Spleen (tissue), 11 donors: Measurements from ENCODE around the gene ZCCHC10. TPM values are rescaled to one million over a fixed set of nuclear protein-coding genes. Genes with fewer than 3 reads are reported as not detected.
"Not testable (repeated sequence)": the region's sequence is repeated elsewhere in the genome, so short reads cannot be mapped to it uniquely, and the experiment has no call there.

Experiments used
- DNase-seq: peaks from one replicate; pipeline ENCODE4 v3.0.0-alpha.2; 2020
- H3K27ac ChIP-seq, 8 donors: fragments of 200-600 bp; sonication (generic) in 7 of 8; 1 replicate in 4 of 8; 2 replicates in 4 of 8; pipeline versions ENCODE4 v1.5.0 to v1.8.0; 2016 to 2021; ENCODE audit warnings: inconsistent platforms in 4 of 8, mild to moderate bottlenecking in 4 of 8, moderate library complexity in 1 of 8
- H3K27me3 ChIP-seq, 7 donors: fragments of 200-600 bp; sonication (generic) in 6 of 7; replicated peaks in 1 of 7; 1 replicate in 4 of 7; 2 replicates in 3 of 7; pipeline versions ENCODE4 v1.5.0 to v1.8.0; 2016 to 2021; ENCODE audit warnings: inconsistent platforms in 3 of 7, mild to moderate bottlenecking in 1 of 7
- H3K36me3 ChIP-seq, 6 donors: fragments of 200-600 bp; sonication (generic) in 5 of 6; 1 replicate in 4 of 6; 2 replicates in 2 of 6; pipeline versions ENCODE4 v1.5.0 to v1.8.0; 2016 to 2021; ENCODE audit warnings: inconsistent platforms in 2 of 6
- H3K4me1 ChIP-seq, 6 donors: fragments of 200-600 bp; sonication (generic) in 5 of 6; 1 replicate in 3 of 6; 2 replicates in 3 of 6; pipeline versions ENCODE4 v1.5.0 to v1.8.0; 2016 to 2021; ENCODE audit warnings: inconsistent platforms in 3 of 6
- H3K4me3 ChIP-seq, 8 donors: fragments of 200-600 bp; sonication (generic) in 7 of 8; 1 replicate in 4 of 8; 2 replicates in 4 of 8; pipeline versions ENCODE4 v1.5.0 to v1.8.0; 2016 to 2021; ENCODE audit warnings: inconsistent platforms in 4 of 8, mild to moderate bottlenecking in 4 of 8, moderate library complexity in 2 of 8
- H3K9me3 ChIP-seq, 8 donors: fragments of 200-600 bp; sonication (generic) in 7 of 8; 1 replicate in 4 of 8; 2 replicates in 4 of 8; pipeline versions ENCODE4 v1.5.0 to v1.8.0; 2016 to 2021; ENCODE audit warnings: inconsistent platforms in 4 of 8
- CTCF ChIP-seq, 11 experiments: fragments of 200-600 bp in 7 of 11; fragments of 450-650 bp in 4 of 11; sonication (generic) in 4 of 11; IDR thresholded peaks in 8 of 11; conservative IDR thresholded peaks in 3 of 11; 1 replicate in 7 of 11; 2 replicates in 4 of 11; pipeline versions ENCODE4 v1.4.0 to v1.8.0; 2016 to 2021; ENCODE audit warnings: antibody characterized with exemption in 11 of 11, inconsistent platforms in 4 of 11, mild to moderate bottlenecking in 1 of 11
- POLR2A ChIP-seq, 3 donors: fragments of 450-650 bp; IDR thresholded peaks; one replicate each; pipeline ENCODE4 v1.5.1; 2017; ENCODE audit warnings: antibody characterized with exemption in 3 of 3, mild to moderate bottlenecking in 1 of 3
- POLR2AphosphoS5 ChIP-seq, 3 donors: sonication (generic); formaldehyde crosslinking; IDR thresholded peaks; one replicate each; pipeline ENCODE4 v1.5.1; 2017; ENCODE audit warnings: antibody characterized with exemption in 3 of 3
- WGBS, 5 donors: extraction: QIAGEN DNeasy Blood & Tissue Kit in 3 of 5; methylation state at CpG; one replicate each; pipeline versions ENCODE4 v1.1.5 to v1.1.7; 2013 to 2018; 5-methylcytosine and 5-hydroxymethylcytosine counted together
- intact Hi-C: fragments of 100-400 bp; cut with DNase I; formaldehyde crosslinking; loops from one replicate; pipeline ENCODE4 v1.15.0; 2023; ENCODE audit warnings: low total_unique reads
- polyA plus RNA-seq, 3 donors: library from polyadenylated mRNA; stranded (reverse); fragments of 200-250 nt; gene quantifications; one replicate each; pipeline ENCODE4 v1.2.1, GENCODE V29; 2013
- total RNA-seq, 7 donors: library from RNA; depleted of rRNA in 3 of 7; stranded (reverse); fragments of >200 nt in 3 of 7; fragmentation: NEBNext Ultra II Directional in 4 of 7; extraction: Animal tissue kit (Norgen Biotek cat#: 25700) in 4 of 7; gene quantifications; one replicate each; pipeline versions ENCODE4 v1.1.0 to v1.2.1, GENCODE V29; 2016 to 2021
- donor health status: healthy with polysubstance abuse.
- donor health status: DM: no; HTN: no; CAD: no; lungs with moderate emphysema.
- donor health status: DM: no; HTN: no; CAD: no.
- donor health status: Bipolar disorder and iron deficiency.
- donor health status: healthy.
- donor health status: DM: no; HTN: no; CAD: no.
- donor health status: DM: yes; HTN: yes; CAD: no.

ZCCHC10 gene
- total and polyA plus RNA-seq, 10 donors = 16.2 to 34.5 (median 20.8) TPM

GRCh38 chr5:133032852-133033742 is 6.7 kb upstream of the ZCCHC10 start:
- 41 to 58% (median 52%) methylated on average over 6 of the region's 6 CpGs for WGBS, 5 donors
- peak overlapping the region; percentile 29 to 89 (median 66) for H3K27ac ChIP-seq
- no peak for DNase-seq
- no peaks in the 10 kb centered on the region for H3K36me3 ChIP-seq
- TF ChIP-seq POLR2AphosphoS5 (IDR thresholded peaks at IDR 0.05) (peak in 1 of 3 donors; percentile 42), POLR2A (IDR thresholded peaks at IDR 0.05) (no peak)
- intact Hi-C loops = no loop called here
- H3K4me3 ChIP-seq = no peak overlapping the region
- no peaks in the 10 kb centered on the region for H3K9me3 ChIP-seq
- peaks cover 0 to 48% (median 19%) of the 10 kb centered on the region in 6 donors for H3K4me1 ChIP-seq
- no peaks in the 10 kb centered on the region for H3K27me3 ChIP-seq

- no peaks in the 10 kb centered on the region for H3K9me3 ChIP-seq
- WGBS, 5 donors = 67 to 85% (median 74%) methylated on average over 2 of the region's 2 CpGs
- peak overlapping the region in 5 of 8 donors; percentile 14 to 89 (median 26) for H3K27ac ChIP-seq
- no peaks in the 10 kb centered on the region for H3K36me3 ChIP-seq
- no peak for TF ChIP-seq CTCF (IDR thresholded peaks at IDR 0.05 in 8 of 11, conservative IDR thresholded peaks at IDR 0.05 in 3 of 11)
- TF ChIP-seq POLR2AphosphoS5 (IDR thresholded peaks at IDR 0.05) = no peak
- TF ChIP-seq POLR2A (IDR thresholded peaks at IDR 0.05) = no peak
- peaks cover 0 to 62% (median 29%) of the 10 kb centered on the region in 6 donors for H3K4me1 ChIP-seq
- intact Hi-C loops = no loop called here
- H3K4me3 ChIP-seq = no peak overlapping the region
- H3K27me3 ChIP-seq = no peaks in the 10 kb centered on the region
- DNase-seq = no peak
These were observed 4.1 kb upstream of the ZCCHC10 start for GRCh38 chr5:133030343-133031005.

GRCh38 chr5:133029416-133029815 is 3.1 kb upstream of the ZCCHC10 start:
- H3K9me3 ChIP-seq = no peaks in the 10 kb centered on the region
- no peak overlapping the region for H3K4me3 ChIP-seq
- intact Hi-C loops = no loop called here
- no peak for TF ChIP-seq POLR2AphosphoS5 (IDR thresholded peaks at IDR 0.05)
- no peak for TF ChIP-seq CTCF (IDR thresholded peaks at IDR 0.05 in 8 of 11, conservative IDR thresholded peaks at IDR 0.05 in 3 of 11)
- no peak for TF ChIP-seq POLR2A (IDR thresholded peaks at IDR 0.05)
- H3K27ac ChIP-seq = peak overlapping the region in 1 of 8 donors; percentile 89
- H3K4me1 ChIP-seq = peaks cover 0 to 68% (median 33%) of the 10 kb centered on the region in 6 donors
- no peak for DNase-seq
- WGBS, 5 donors = 75 to 95% (median 92%) methylated on average over 1 of the region's 1 CpG
- H3K27me3 ChIP-seq = no peaks in the 10 kb centered on the region
- peaks cover 0 to 1% (median 0%) of the 10 kb centered on the region in 6 donors for H3K36me3 ChIP-seq

- no peak for TF ChIP-seq CTCF (IDR thresholded peaks at IDR 0.05 in 8 of 11, conservative IDR thresholded peaks at IDR 0.05 in 3 of 11)
- no peak for TF ChIP-seq POLR2AphosphoS5 (IDR thresholded peaks at IDR 0.05)
- no peak for TF ChIP-seq POLR2A (IDR thresholded peaks at IDR 0.05)
- H3K9me3 ChIP-seq = no peaks in the 10 kb centered on the region
- peak overlapping the region in 7 of 8 donors; percentile 67 to 98 (median 94) for H3K27ac ChIP-seq
- no peaks in the 10 kb centered on the region for H3K27me3 ChIP-seq
- DNase-seq = no peak
- H3K36me3 ChIP-seq = peaks cover 0 to 22% (median 8%) of the 10 kb centered on the region in 6 donors
- intact Hi-C loops = no loop called here
- H3K4me1 ChIP-seq = peaks cover 0 to 50% (median 31%) of the 10 kb centered on the region in 6 donors
- peak overlapping the region in 7 of 8 donors; percentile 28 to 97 (median 85) for H3K4me3 ChIP-seq
- 6 to 8% (median 7%) methylated on average over 13 to 15 of the region's 15 CpGs for WGBS, 5 donors
These were observed 360 bp upstream of the ZCCHC10 start for GRCh38 chr5:133026664-133027153.

- H3K4me3 ChIP-seq, H3K27ac ChIP-seq, DNase-seq, intact Hi-C loops, H3K27me3 ChIP-seq, H3K9me3 ChIP-seq: not testable (repeated sequence)
- H3K4me1 ChIP-seq = peaks cover 0 to 12% (median 8%) of the 10 kb centered on the region in 6 donors
- peaks cover 6 to 79% (median 33%) of the 10 kb centered on the region in 6 donors for H3K36me3 ChIP-seq
- 92 to 96% (median 95%) methylated on average over 7 of the region's 7 CpGs for WGBS, 5 donors
These were observed 6.9 kb downstream of the ZCCHC10 start for GRCh38 chr5:133019471-133019870.
